ENCODE measurements around the gene SLC25A4.

Gene SLC25A4

GRCh38 chr4:185122681-185123345 lies 20.3 kb upstream of the SLC25A4 start:
- DNase-seq, result peak in 1 of 5 experiments; percentile 28

GRCh38 chr4:185124006-185124405 lies 19.1 kb upstream of the SLC25A4 start:
- no peak for DNase-seq

GRCh38 chr4:185127021-185127925 lies 15.8 kb upstream of the SLC25A4 start:
- no peak for DNase-seq

- DNase-seq, result peak in 2 of 5 experiments; percentile 17 to 21
These were observed 14.6 kb upstream of the SLC25A4 start for GRCh38 chr4:185128272-185129119.

GRCh38 chr4:185134307-185134869 lies 8.7 kb upstream of the SLC25A4 start:
- peak in 1 of 5 experiments; percentile 50 for DNase-seq

- no peak for DNase-seq
These were observed 5.7 kb upstream of the SLC25A4 start for GRCh38 chr4:185137233-185137925.

- no peak for DNase-seq
These were observed 4.9 kb upstream of the SLC25A4 start for GRCh38 chr4:185138161-185138560.

- DNase-seq, result no peak
These were observed 3.3 kb upstream of the SLC25A4 start for GRCh38 chr4:185139736-185140135.

- no peak for DNase-seq
These were observed 1.3 kb upstream of the SLC25A4 start for GRCh38 chr4:185141777-185142176.

- peak in 1 of 5 experiments; percentile 37 for DNase-seq
These were observed 528 bp upstream of the SLC25A4 start for GRCh38 chr4:185142564-185142911.

GRCh38 chr4:185143601-185143969 lies 519 bp downstream of the SLC25A4 start:
- peak in 1 of 5 experiments; percentile 46 for DNase-seq

- DNase-seq, result no peak
These were observed 1.7 kb downstream of the SLC25A4 start for GRCh38 chr4:185144601-185145240.

GRCh38 chr4:185145572-185145971 lies 2.5 kb downstream of the SLC25A4 start:
- DNase-seq, result no peak

- DNase-seq, result no peak
These were observed 6.3 kb downstream of the SLC25A4 start for GRCh38 chr4:185149392-185149791.

- DNase-seq, result no peak
These were observed 8.2 kb downstream of the SLC25A4 start for GRCh38 chr4:185151296-185151695.

GRCh38 chr4:185165605-185166063 lies 22.6 kb downstream of the SLC25A4 start:
- DNase-seq, result peak in 2 of 5 experiments; percentile 47 to 84

GRCh38 chr4:185167234-185167633 lies 24.2 kb downstream of the SLC25A4 start:
- DNase-seq, result no peak

- DNase-seq, result no peak
These were observed 28.5 kb downstream of the SLC25A4 start for GRCh38 chr4:185171373-185172071.

GRCh38 chr4:185179488-185179887 lies 36.4 kb downstream of the SLC25A4 start:
- no peak for DNase-seq

GRCh38 chr4:185182239-185182638 lies 39.2 kb downstream of the SLC25A4 start:
- DNase-seq, result no peak
